WI38 (cell line): Measurements from ENCODE around the gene GNAZ.

Source experiments
- H3K4me3 ChIP-seq: 2 replicates; pipeline ENCODE4 v1.5.1; 2011; ENCODE audit warnings: low read depth, mild to moderate bottlenecking, control low read depth, low read length
- CTCF ChIP-seq: IDR thresholded peaks from 2 replicates; pipeline ENCODE4 v1.5.1; 2012; ENCODE audit warnings: low read depth, mild to moderate bottlenecking, control low read depth, low read length

The GNAZ gene

GRCh38 chr22:23103199-23103954, 33.1 kb downstream of the GNAZ start:
- TF ChIP-seq CTCF: no peak
- H3K4me3 ChIP-seq: no peak overlapping the region

- no peak overlapping the region for H3K4me3 ChIP-seq
- TF ChIP-seq CTCF: no peak
Observed at GRCh38 chr22:23104187-23104971, 34.1 kb downstream of the GNAZ start.

GRCh38 chr22:23105304-23105703, 35.0 kb downstream of the GNAZ start:
- no peak overlapping the region for H3K4me3 ChIP-seq
- TF ChIP-seq CTCF: no peak

- no peak overlapping the region for H3K4me3 ChIP-seq
- no peak for TF ChIP-seq CTCF
Observed at GRCh38 chr22:23105919-23106318, 35.6 kb downstream of the GNAZ start.

GRCh38 chr22:23106344-23106743, 36.0 kb downstream of the GNAZ start:
- TF ChIP-seq CTCF: no peak
- H3K4me3 ChIP-seq: no peak overlapping the region

GRCh38 chr22:23106906-23107367, 36.6 kb downstream of the GNAZ start:
- no peak overlapping the region for H3K4me3 ChIP-seq
- TF ChIP-seq CTCF: no peak
